A673 (cell line): Measurements from ENCODE around the gene HNRNPUL1. TPM values are rescaled to one million over a fixed set of nuclear protein-coding genes. Genes with fewer than 3 reads are reported as not detected.
A peak's percentile ranks its signal among the peaks of the same experiment; 100 is the strongest.

Experiments
- BruUV-seq: library from RNA; stranded (reverse); fragments of 400-500 nt; replicated peaks from 2 replicates; lab custom pipeline; 2021; lab: Mats Ljungman, UMichigan
- CTCF ChIA-PET: fragments of 300-600 bp; sonication (Branson Sonifier 250); formaldehyde crosslinking; loops from one replicate; lab custom pipeline; 2022; ENCODE audit warnings: antibody characterized with exemption; lab: Charles Lee
- POLR2A ChIA-PET: fragments of 300-600 bp; sonication (Branson Sonifier 250); formaldehyde crosslinking; loops from one replicate; lab custom pipeline; 2022; ENCODE audit warnings: antibody characterized with exemption; ENCODE audit not compliant: low non-redundant PET; lab: Charles Lee
- DNase-seq: peaks from one replicate; pipeline ENCODE4 v3.0.0-alpha.2; 2015; ENCODE audit warnings: low spot score
- H3K27ac ChIP-seq: fragments of 200-600 bp; sonication (generic); 2 replicates; pipeline ENCODE4 v1.5.1; 2016; ENCODE audit warnings: mixed run types, low read depth, mild to moderate bottlenecking, mixed read lengths, antibody characterized with exemption, low read length; ENCODE audit not compliant: poor library complexity, severe bottlenecking
- H3K27me3 ChIP-seq: fragments of 200-600 bp; sonication (generic); replicated peaks from 2 replicates; pipeline ENCODE4 v1.6.1; 2017; ENCODE audit warnings: mixed run types, low read depth, mild to moderate bottlenecking, mixed read lengths, antibody characterized with exemption, low read length; ENCODE audit not compliant: insufficient read depth, poor library complexity
- H3K36me3 ChIP-seq: fragments of 200-600 bp; sonication (generic); 2 replicates; pipeline ENCODE4 v1.6.1; 2016; ENCODE audit warnings: mixed run types, mild to moderate bottlenecking, mixed read lengths, antibody characterized with exemption, low read length; ENCODE audit not compliant: insufficient read depth, poor library complexity, severe bottlenecking
- H3K4me1 ChIP-seq: fragments of 200-600 bp; sonication (generic); 2 replicates; pipeline ENCODE4 v1.6.1; 2017; ENCODE audit warnings: mixed run types, mild to moderate bottlenecking, mixed read lengths, antibody characterized with exemption, low read length; ENCODE audit not compliant: insufficient read depth, poor library complexity, severe bottlenecking
- H3K4me3 ChIP-seq: fragments of 200-600 bp; sonication (generic); 2 replicates; pipeline ENCODE4 v1.5.1; 2016; ENCODE audit warnings: low read depth, mixed run types, mild to moderate bottlenecking, mixed read lengths, low read length; ENCODE audit not compliant: poor library complexity, severe bottlenecking
- H3K9me3 ChIP-seq: fragments of 200-600 bp; sonication (generic); 2 replicates; pipeline ENCODE4 v1.6.1; 2016; ENCODE audit warnings: mixed run types, low read depth, mild to moderate bottlenecking, mixed read lengths, antibody characterized with exemption, low read length; ENCODE audit not compliant: poor library complexity, severe bottlenecking
- EZH2 ChIP-seq: fragments of 200-600 bp; sonication (generic); IDR thresholded peaks from 2 replicates; pipeline ENCODE4 v1.6.1; 2017; ENCODE audit warnings: borderline replicate concordance, low read depth, mild to moderate bottlenecking, mixed read lengths, antibody characterized with exemption, low read length; ENCODE audit not compliant: poor library complexity, severe bottlenecking
- intact Hi-C: fragments of 100-400 bp; cut with micrococcal nuclease; formaldehyde crosslinking; loops from one replicate; pipeline ENCODE4 v1.10.0; 2022; ENCODE audit not compliant: unreplicated experiment
- total RNA-seq: library from RNA; stranded (reverse); gene quantifications from 2 replicates; pipeline ENCODE4 v1.2.3, GENCODE V29; 2021
- TF ChIP-seq, protein P1 (sequence below): fragments of 300-800, 200-600 bp; sonication (generic); conservative IDR thresholded peaks from 2 replicates; pipeline ENCODE4 v1.5.1; 2017; ENCODE audit warnings: low read depth, mild to moderate bottlenecking, antibody characterized with exemption, low read length, moderate library complexity, mixed read lengths

Gene HNRNPUL1
- total RNA-seq, 1 experiment from 2014 or later: 344 TPM

DNA sequence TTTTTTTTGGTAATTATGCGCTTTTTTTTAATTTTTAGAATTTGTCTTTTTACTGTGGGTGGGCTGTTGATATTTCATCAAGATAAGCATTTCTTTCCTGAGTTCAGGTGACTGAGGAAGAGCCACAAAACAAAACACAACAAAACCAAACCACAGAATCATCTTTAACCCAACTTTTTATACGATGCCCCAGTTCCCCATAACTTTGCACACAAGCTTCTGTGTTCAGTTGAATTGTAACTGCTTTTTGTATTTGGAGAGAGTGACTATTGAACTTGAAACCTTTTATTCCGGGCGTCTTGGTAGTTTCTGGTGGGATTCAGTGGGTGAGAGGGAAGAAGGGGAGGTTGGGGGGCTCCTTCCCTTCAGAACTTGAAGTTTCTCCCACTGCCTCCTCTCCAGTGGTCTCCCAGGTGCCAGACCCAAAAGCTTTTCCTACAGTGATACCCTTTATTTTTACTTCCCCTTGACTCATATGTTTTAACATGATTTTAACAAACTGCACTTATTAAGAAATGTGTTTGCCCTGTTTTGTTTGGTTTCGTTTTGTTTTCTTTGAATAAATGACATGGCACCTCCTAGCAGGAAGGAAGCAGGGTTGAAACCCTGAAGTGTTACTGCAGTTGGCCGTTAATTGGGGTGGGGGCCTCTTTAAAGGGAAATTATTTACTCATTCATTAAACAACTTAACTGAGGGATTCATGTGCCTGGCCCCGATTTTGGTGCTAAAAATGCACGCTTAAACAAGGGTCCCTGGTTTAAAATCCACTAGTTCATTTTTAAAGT lies 43.1 kb downstream of the HNRNPUL1 start:
- POLR2A ChIA-PET: no interaction called here
- Histone ChIP-seq H3K27me3 (no peaks in the 10 kb centered on the region), H3K36me3 (peaks cover 59% of the 10 kb centered on the region), H3K4me1 (peaks cover 12% of the 10 kb centered on the region), H3K27ac (peak overlapping the region; percentile 96), H3K9me3 (no peaks in the 10 kb centered on the region), H3K4me3 (no peak overlapping the region)
- BruUV-seq: TSS peak; percentile 61
- DNase-seq: no peak
- TF ChIP-seq EZH2: no peak
- TF ChIP-seq, protein P1, sequence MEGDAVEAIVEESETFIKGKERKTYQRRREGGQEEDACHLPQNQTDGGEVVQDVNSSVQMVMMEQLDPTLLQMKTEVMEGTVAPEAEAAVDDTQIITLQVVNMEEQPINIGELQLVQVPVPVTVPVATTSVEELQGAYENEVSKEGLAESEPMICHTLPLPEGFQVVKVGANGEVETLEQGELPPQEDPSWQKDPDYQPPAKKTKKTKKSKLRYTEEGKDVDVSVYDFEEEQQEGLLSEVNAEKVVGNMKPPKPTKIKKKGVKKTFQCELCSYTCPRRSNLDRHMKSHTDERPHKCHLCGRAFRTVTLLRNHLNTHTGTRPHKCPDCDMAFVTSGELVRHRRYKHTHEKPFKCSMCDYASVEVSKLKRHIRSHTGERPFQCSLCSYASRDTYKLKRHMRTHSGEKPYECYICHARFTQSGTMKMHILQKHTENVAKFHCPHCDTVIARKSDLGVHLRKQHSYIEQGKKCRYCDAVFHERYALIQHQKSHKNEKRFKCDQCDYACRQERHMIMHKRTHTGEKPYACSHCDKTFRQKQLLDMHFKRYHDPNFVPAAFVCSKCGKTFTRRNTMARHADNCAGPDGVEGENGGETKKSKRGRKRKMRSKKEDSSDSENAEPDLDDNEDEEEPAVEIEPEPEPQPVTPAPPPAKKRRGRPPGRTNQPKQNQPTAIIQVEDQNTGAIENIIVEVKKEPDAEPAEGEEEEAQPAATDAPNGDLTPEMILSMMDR: no peak
- intact Hi-C loops: no loop called here
- CTCF ChIA-PET: interaction anchor here (0.6 to 1.7 kb wide), 3 partner anchors 101 to 150 kb away, joined by 3 to 10 read pairs (median 6); no protein-coding TSS in a partner anchor

DNA sequence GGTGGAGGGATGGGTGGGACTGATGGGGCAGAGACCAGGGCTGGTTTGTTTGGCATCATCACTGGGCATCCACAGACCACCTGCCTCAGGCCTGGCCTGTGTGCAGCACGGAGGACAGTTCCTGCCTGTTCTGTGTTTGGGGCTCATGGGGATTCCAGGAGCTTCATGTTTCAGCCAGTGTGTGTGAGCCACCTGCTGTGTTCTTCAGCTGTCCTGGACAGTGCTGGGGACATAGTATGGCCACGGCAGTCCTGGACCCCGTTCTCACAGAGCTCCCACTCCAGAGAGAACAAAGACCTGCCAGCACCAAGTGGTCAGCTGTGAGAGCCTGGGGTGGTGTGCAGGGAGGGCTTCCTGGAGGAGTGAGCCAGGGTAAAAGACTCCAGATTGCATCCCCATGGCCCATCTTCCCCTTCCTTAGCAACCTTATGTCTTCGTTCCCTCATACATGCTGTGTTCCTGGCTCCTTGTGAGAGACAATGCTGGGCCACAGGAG lies 43.8 kb downstream of the HNRNPUL1 start:
- BruUV-seq: no TSS peak
- intact Hi-C loops: loop anchor here (2.0 kb wide), 1 partner anchor 103 kb away; no protein-coding TSS in a partner anchor
- no peaks in the 10 kb centered on the region for H3K27me3 ChIP-seq
- H3K9me3 ChIP-seq: no peaks in the 10 kb centered on the region
- peaks cover 12% of the 10 kb centered on the region for H3K4me1 ChIP-seq
- H3K36me3 ChIP-seq: peaks cover 59% of the 10 kb centered on the region
- POLR2A ChIA-PET: interaction anchor here (0.6 kb wide), 1 partner anchor 645 kb away, joined by 3 read pairs; no protein-coding TSS in a partner anchor
- CTCF ChIA-PET: interaction anchor here (0.6 to 1.7 kb wide), 2 partner anchors 101 to 104 kb away, joined by 3 to 10 read pairs; no protein-coding TSS in a partner anchor
- peak overlapping the region; percentile 96 for H3K27ac ChIP-seq
- no peak for TF ChIP-seq EZH2
- TF ChIP-seq, protein P1: no peak
- no peak overlapping the region for H3K4me3 ChIP-seq
- no peak for DNase-seq

DNA sequence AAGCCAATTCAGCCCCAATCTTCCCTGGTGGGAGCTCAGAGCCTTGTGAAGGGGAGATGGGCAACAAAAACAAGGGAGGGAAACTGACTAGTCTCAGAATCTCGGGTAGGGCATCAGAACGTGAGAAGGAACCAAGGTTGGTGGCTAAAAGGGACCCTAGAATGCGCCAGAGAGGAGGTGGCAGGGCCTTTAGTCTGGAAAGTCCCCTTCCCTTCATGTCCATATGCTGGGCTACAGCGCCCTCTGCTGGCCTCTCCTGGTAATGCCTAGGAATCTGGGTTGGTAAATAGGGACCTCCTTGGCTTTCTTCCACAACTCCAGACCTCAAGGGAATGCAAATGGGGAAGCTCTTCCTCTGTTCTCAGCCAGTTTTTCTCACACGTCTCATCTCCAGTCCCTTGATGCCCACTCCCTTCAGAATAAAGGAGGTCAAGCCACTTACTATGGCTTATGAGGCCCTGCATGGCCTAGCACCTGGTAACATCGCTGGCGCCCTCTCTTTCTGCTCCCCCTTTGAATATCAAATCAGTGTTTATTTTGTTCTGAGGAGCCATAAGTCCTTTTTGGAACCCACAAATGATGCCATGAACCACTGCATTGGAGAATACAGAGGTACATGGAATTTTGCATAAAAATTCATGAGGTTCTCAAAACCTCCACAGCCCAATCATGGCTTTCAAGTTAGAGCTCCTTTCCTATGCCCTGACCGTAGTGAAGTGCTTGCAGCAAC lies 44.4 kb downstream of the HNRNPUL1 start:
- H3K36me3 ChIP-seq: peaks cover 55% of the 10 kb centered on the region
- ChIA-PET POLR2A (interaction anchor here (0.6 kb wide), 1 partner anchor 646 kb away, joined by 3 read pairs; no protein-coding TSS in a partner anchor), CTCF (interaction anchor here (0.9 to 1.7 kb wide), 2 partner anchors 102 to 645 kb away, joined by 3 read pairs; no protein-coding TSS in a partner anchor)
- no peaks in the 10 kb centered on the region for H3K27me3 ChIP-seq
- H3K9me3 ChIP-seq: no peaks in the 10 kb centered on the region
- H3K4me3 ChIP-seq: no peak overlapping the region
- H3K27ac ChIP-seq: peak overlapping the region; percentile 96
- BruUV-seq: no TSS peak
- H3K4me1 ChIP-seq: peaks cover 12% of the 10 kb centered on the region
- intact Hi-C loops: loop anchor here (2.0 kb wide), 1 partner anchor 104 kb away; no protein-coding TSS in a partner anchor
- peak; percentile 93 for DNase-seq
- TF ChIP-seq, protein P1: peak; percentile 98
- TF ChIP-seq EZH2: no peak
